Skeletal muscle cell (primary cell): ENCODE results near the gene TBC1D20.
A peak's percentile ranks its signal among the peaks of the same experiment; 100 is the strongest.

ENCODE experiments used
- DNase-seq: peaks from one replicate; pipeline ENCODE4 v3.0.0-alpha.2; 2010; ENCODE audit warnings: low read depth
- H3K4me3 ChIP-seq: 2 replicates; pipeline ENCODE4 v1.5.1; 2011; ENCODE audit warnings: low read depth, mild to moderate bottlenecking, control low read depth, low read length, moderate library complexity

Gene TBC1D20

GRCh38 chr20:426566-426965 lies 35.8 kb downstream of the TBC1D20 start:
- no peak overlapping the region for H3K4me3 ChIP-seq
- no peak for DNase-seq

GRCh38 chr20:421685-422250 lies 40.6 kb downstream of the TBC1D20 start:
- no peak for DNase-seq
- H3K4me3 ChIP-seq = no peak overlapping the region

- no peak overlapping the region for H3K4me3 ChIP-seq
- no peak for DNase-seq
Measured at GRCh38 chr20:420721-421574, 41.4 kb downstream of the TBC1D20 start.

GRCh38 chr20:420166-420620 lies 42.1 kb downstream of the TBC1D20 start:
- H3K4me3 ChIP-seq = no peak overlapping the region
- DNase-seq = no peak

GRCh38 chr20:419556-420165 lies 42.7 kb downstream of the TBC1D20 start:
- H3K4me3 ChIP-seq = no peak overlapping the region
- DNase-seq = no peak

GRCh38 chr20:418858-419365 lies 43.4 kb downstream of the TBC1D20 start:
- no peak for DNase-seq

GRCh38 chr20:417801-418342 lies 44.5 kb downstream of the TBC1D20 start:
- DNase-seq = no peak
- H3K4me3 ChIP-seq = no peak overlapping the region

More at GRCh38 chr20:418858-419365, 43.4 kb downstream of the TBC1D20 start:
- H3K4me3 ChIP-seq = no peak overlapping the region

GRCh38 chr20:416950-417800 lies 45.2 kb downstream of the TBC1D20 start:
- DNase-seq = no peak
- no peak overlapping the region for H3K4me3 ChIP-seq

GRCh38 chr20:415820-416322 lies 46.5 kb downstream of the TBC1D20 start:
- no peak for DNase-seq
- no peak overlapping the region for H3K4me3 ChIP-seq

- no peak overlapping the region for H3K4me3 ChIP-seq
- DNase-seq = no peak
Measured at GRCh38 chr20:414161-414560, 48.2 kb downstream of the TBC1D20 start.

GRCh38 chr20:412081-412480 lies 50.3 kb downstream of the TBC1D20 start:
- no peak for DNase-seq
- no peak overlapping the region for H3K4me3 ChIP-seq

GRCh38 chr20:409697-410559 lies 52.4 kb downstream of the TBC1D20 start:
- DNase-seq = no peak
- peak overlapping the region; percentile 99 for H3K4me3 ChIP-seq

- peak overlapping the region; percentile 99 for H3K4me3 ChIP-seq
- no peak for DNase-seq
Measured at GRCh38 chr20:408843-409696, 53.3 kb downstream of the TBC1D20 start.

- peak; percentile 47 for DNase-seq
- peak within 1 kb of the TSS; percentile 99 for H3K4me3 ChIP-seq
Measured at GRCh38 chr20:407953-408842, 54.1 kb downstream of the TBC1D20 start, which contains the start of gene RBCK1. Gene RBCK1 (plus strand): TSS chr20:408299. CDS start chr20:408758, 459 bp downstream.

GRCh38 chr20:407133-407952 lies 55.0 kb downstream of the TBC1D20 start:
- peak; percentile 33 for DNase-seq
- peak overlapping the region; percentile 49 for H3K4me3 ChIP-seq
